ENCODE results near the gene RAE1.

- no peak for TF ChIP-seq POLR2A (IDR thresholded peaks at IDR 0.05)
- TF ChIP-seq CTCF (IDR thresholded peaks at IDR 0.05) = no peak
These were observed 24.0 kb downstream of the RAE1 start for GRCh38 chr20:57374931-57375651.
